CD4-positive, alpha-beta T cell treated with Interleukin-2 at 100 ng/mL for 4 hours (primary cell): ENCODE data around the gene TMEM178A.
"Not testable (repeated sequence)": the region's sequence is repeated elsewhere in the genome, so short reads cannot be mapped to it uniquely, and the experiment has no call there.

Experiments
- DNase-seq: peaks from one replicate; pipeline ENCODE4 v3.0.0-alpha.2; 2020; ENCODE audit warnings: low spot score

TMEM178A gene

DNA sequence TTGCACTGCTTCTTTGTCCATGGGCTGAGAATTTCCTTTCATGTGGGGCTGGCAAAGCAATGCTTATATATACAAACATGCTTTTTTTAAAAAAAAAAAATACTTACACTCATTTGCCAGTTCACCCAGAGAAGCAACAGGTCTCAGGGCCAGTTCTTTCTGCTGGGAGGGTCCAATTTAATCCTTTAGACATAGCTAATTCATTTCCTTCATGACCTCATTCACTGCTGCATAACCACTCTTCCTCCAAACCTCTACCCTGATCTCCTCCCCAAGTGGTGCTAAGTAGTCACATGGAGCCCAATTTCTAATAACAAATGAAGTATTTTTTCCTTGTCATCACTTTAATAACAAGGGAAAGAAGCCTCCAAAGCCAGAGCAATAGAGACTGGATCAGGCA is 17.1 kb upstream of the TMEM178A start:
- DNase-seq, result no peak

- DNase-seq, result no peak
These were observed 16.2 kb upstream of the TMEM178A start for GRCh38 chr2:39649511-39649910.

DNA sequence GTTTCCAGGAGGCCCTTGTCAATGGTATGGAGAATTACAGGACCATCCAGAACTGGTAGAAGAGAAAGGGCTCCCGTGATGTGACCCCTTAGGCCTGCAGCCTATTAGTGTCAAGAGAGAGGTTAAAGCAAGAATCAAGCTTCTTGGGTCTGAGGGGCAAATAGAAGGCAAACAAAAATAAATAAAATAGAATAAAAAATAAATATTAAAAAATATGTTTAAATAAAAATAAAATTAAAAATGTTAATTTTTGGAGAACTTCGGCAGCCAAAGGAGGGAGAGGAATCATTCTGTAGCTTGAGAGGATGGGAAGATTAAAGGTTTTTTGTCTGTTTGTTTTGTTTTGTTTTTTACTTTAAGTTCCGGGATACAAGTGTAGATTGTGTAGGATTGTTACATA is 15.2 kb upstream of the TMEM178A start:
- no peak for DNase-seq

GRCh38 chr2:39656215-39656614 is 9.5 kb upstream of the TMEM178A start:
- DNase-seq, result not testable (repeated sequence)

DNA sequence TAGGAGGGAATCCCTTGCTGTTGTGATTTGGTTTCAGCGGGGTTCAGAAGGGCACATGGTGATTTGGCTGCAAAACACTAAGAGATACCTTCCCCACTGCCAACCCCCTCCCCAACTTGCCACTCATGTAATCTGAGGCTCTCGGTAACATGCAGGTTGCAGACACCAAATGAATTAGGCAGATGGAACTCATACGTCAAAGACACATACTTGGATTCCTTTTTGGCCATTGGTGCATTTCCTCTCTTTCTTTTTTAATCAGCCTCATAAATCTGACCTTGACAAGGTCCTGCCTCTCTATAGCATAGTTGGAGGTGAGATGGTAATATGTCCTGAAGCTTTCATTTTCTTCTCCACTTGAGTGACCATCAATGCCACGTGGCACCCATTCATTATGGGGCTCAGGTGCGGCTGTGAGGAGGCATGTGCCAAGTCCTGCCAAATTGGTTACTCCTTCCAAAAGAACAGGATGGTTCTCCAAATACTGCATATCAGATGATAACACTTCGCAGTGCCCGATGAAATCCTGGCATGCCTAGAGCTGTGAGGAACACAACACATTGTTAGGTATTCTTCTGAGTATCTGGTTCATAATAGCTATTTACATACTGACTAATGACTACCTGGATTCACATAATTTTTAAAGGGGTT is 8.3 kb upstream of the TMEM178A start:
- no peak for DNase-seq

DNA sequence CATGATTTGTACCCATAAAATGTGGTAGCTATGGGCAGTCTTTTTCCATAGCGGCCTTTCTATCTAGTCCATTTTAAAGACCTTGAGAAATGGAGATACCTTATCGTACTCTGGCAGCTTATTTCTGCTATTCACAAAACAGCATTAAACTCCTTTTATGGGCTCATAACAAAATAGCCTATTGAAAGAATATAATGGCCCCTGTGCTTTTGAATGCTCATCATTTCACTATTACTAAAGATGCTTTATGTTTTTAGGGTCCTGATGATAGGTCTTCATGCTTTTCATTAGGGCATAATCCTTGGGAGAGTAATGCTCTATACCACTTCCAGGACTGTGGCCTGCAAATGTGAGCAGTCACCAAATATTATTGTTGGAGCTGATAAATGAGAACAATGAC is 7.3 kb upstream of the TMEM178A start:
- no peak for DNase-seq

DNA sequence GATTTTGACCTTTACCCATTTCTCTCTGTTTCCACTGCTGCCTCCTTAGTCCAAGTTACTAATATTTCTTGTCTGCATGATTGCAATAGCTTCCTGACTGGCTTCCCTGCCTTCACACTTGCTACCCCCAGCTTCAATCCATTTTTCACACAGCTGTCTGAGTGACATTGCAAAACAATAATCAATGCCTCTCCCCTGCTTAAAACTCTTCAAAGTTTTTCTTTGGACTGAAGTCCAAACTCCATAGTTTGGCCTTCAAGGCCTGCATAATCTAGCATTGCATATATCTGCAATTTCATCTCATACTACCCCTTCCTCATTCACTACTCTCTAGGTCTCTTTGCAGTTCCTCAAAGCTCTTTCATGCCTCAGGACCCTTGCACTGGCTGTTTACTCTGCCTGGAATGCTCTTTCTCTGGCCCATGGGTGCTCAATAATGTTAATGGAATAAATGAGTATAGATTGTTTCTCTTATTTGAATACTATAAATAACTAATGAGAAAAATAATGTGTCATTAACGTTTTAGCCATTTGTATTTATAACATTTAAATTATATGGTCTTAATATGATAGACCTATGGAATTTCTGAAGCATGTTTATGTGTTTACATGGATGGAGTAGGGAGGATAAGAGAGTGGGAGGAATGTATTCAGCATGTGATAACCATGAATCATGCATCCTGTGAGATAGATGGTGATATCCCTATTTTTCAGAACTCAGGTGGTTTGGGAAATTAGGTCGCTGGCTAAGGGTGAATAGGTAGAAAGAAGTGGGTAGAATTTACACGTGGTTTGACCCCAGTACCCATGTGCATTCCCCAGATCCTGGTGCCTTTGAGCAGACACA is 5.7 kb upstream of the TMEM178A start:
- no peak for DNase-seq

DNA sequence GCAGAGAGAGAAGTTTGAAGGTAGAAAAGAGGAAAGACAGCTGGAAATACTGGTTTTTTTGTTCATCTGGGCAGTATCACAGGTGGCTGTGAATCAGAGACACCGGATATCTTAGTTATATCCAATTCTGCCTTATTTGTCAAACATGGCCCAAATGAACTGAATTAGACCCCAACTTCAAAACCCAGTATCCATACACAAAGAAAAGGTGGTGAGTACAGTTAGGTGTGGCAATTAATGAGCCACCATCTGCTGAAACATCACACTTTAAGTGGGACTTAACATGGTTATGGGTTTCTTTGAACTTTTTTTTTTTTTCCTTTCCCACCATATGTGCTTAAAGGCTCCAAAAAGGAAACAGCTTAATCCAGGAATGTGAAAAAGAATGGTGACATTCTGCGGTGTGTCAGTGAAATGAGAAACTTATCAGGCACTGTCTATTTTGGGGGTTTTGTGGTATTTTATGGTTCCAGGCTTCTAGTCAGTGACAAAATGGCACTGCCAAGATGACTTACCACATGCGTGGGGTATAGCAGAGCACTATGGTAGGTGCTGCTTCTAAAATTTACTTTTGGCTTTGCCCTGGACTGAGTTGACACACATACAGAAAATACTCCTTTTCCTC is 5.0 kb upstream of the TMEM178A start:
- DNase-seq, result no peak

GRCh38 chr2:39661826-39662225 is 3.9 kb upstream of the TMEM178A start:
- no peak for DNase-seq

GRCh38 chr2:39663187-39663930 is 2.4 kb upstream of the TMEM178A start:
- DNase-seq, result no peak

- DNase-seq, result no peak
These were observed 1.4 kb upstream of the TMEM178A start for GRCh38 chr2:39664232-39664887.

- DNase-seq, result no peak
These were observed 677 bp upstream of the TMEM178A start for GRCh38 chr2:39664888-39665591.

- DNase-seq, result no peak
These were observed 879 bp downstream of the TMEM178A start for GRCh38 chr2:39666491-39667101.

DNA sequence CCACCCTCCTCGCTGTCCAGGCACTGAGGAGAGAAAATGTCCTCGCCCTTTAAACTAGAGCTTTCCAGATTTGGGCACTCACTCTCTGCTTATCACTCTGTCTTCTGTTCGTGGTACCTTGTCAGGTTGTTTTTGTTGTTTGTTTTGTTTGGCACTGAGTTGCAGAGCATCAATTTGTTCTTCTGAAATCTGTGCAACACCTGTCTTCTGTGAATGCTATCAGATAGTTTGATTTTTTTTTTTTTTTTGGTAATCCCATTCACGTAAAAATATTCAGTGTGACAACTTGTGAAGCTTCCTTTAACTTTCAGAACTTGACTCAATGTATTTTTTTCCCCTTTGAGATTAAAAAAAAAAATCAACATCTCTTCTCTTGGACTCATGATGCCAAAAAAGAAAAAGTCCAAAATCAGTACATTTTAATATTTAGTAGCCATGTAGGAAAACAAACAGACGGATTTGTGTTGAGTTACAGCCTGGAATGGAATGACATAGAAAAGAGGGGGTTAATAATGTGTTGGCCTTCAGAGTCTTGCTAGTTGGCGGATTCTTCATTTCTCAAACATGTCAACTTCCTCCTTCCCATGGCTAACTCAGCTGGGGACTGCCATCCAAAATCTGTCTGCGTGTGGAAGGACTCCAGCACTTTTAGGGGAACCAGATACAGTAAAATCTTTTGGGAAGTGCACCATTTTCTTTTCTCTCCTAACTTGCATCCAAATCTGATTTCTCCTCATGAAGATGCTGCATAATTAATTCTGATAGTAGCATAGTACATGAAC is 1.6 kb downstream of the TMEM178A start:
- DNase-seq, result no peak

GRCh38 chr2:39667886-39668276 is 2.2 kb downstream of the TMEM178A start:
- DNase-seq, result no peak

DNA sequence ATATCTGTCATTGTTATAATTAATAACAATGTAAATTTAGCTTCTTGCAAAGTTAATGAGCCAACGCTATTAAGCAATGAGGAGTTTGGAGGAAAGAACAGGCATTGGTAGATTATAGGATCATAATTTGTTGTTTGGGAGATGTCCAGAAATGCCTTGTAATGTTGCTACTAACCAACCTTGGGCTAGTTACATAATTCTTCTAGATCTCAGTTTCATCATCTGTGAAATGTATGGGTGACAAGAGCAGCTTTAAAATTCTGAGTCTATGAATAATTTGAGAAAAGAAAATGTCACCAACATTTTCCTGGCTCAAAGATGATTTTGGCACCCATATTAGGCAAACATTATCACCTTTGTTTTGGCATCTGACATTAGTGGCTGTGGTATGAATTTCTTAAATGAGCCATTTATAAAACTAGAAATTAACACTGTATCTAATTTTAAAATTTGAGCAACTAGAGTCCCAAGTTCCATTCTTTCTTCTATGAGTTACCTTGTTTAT is 2.9 kb downstream of the TMEM178A start:
- no peak for DNase-seq

DNA sequence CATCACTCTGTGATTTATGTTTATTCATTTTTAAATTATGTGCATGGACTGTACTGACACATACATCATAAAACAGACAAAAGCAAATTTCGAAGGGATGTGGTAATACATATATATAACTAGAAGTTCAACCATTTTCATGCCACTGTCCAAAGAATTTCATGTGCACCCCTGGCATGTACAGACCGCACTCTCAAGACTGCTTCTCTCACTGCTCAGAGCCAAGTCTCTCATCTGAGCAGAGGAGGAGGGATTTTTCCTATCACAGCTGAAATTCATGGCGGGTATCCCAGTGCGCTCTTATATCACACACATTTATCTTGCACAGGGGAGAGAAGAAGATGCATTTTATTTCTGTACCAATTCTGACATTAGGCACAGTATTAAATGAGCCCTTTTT is 5.9 kb downstream of the TMEM178A start:
- no peak for DNase-seq

DNA sequence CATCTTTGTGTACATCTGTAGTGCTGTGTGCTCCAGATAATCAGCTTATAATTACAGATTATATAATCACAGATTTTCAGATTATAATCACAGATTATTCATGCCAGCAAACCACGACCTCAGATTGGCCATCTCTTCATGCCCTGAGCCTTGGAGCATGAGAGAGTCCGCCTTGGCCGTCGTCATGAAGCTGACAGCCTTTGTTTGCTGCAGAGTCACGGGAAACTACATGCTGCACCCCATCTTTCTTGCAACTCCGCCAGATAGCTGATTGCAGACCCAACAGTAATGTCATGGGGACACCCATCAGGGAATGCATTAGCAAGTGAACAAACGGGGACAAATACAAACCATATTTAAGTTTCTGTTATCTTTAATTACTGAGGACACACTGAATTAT is 7.3 kb downstream of the TMEM178A start:
- no peak for DNase-seq

DNA sequence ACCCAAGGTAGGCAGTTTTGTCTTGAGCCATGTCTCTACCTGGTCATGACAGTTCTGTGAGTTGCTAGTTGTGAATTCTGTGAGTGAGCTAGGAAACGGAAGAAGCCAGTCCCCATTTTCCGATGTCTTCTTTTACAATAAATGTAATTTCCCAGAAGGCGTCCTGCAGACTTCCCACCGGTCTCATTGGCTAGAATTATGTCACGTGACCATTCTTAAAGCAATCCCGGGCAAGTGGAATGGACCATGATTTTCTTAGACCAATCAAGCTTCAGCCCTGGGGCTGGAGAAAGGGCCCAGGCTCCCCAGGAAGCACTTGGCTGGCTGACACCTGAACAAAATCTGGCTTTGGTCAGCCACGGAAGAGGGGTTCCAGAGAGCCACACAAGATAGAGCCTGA is 10.6 kb downstream of the TMEM178A start:
- no peak for DNase-seq

DNA sequence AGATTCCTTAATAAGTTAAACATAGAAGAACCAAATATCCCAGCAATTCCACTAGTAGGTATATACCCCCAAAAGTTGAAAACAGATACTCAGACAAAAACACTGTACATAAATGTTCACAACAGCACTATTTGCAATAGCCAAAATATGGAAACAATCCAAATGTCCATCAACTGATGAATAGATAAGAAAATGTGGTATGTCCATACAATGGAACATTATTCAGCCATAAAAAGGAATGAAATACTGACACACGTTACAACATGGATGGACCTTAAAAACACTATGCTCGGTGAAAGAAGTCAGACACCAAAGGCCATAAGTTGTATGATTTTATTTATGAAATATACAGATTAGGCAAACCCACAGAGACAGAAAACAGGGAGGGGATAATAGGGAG is 12.5 kb downstream of the TMEM178A start:
- DNase-seq, result no peak
